Stomach (tissue), 4 donors: ENCODE data around the gene TAS2R41.

Source experiments
- CTCF ChIP-seq, 7 experiments: fragments of 450-650 bp in 4 of 7; fragments of 200-600 bp in 3 of 7; sonication (generic) in 3 of 7; IDR thresholded peaks; one replicate each; pipeline ENCODE4 v1.5.1; 2016 to 2019; ENCODE audit warnings: antibody characterized with exemption in 7 of 7, control low read depth in 2 of 7, mild to moderate bottlenecking in 1 of 7
- EP300 ChIP-seq: sonication (generic); formaldehyde crosslinking; IDR thresholded peaks from one replicate; pipeline ENCODE4 v1.6.1; 2017; ENCODE audit warnings: antibody characterized with exemption
- POLR2AphosphoS5 ChIP-seq, 3 donors: sonication (generic); formaldehyde crosslinking; IDR thresholded peaks; one replicate each; pipeline ENCODE4 v1.6.1; 2016; ENCODE audit warnings: antibody characterized with exemption in 3 of 3

GRCh38 chr7:143518941-143519340 is 41.3 kb downstream of the TAS2R41 start:
- no peak for TF ChIP-seq CTCF (IDR thresholded peaks at IDR 0.05)
- TF ChIP-seq POLR2AphosphoS5 (IDR thresholded peaks at IDR 0.05) = no peak
- no peak for TF ChIP-seq EP300
